GM18511 (cell line): ENCODE measurements around the gene AVP.

ENCODE experiments used
- ATAC-seq: cut with Tn5 transposase; IDR thresholded peaks from one replicate; pipeline ENCODE4 v1.9.1; 2021; ENCODE audit warnings: mild to moderate bottlenecking, moderate library complexity; ENCODE audit not compliant: unreplicated experiment

Gene AVP

DNA sequence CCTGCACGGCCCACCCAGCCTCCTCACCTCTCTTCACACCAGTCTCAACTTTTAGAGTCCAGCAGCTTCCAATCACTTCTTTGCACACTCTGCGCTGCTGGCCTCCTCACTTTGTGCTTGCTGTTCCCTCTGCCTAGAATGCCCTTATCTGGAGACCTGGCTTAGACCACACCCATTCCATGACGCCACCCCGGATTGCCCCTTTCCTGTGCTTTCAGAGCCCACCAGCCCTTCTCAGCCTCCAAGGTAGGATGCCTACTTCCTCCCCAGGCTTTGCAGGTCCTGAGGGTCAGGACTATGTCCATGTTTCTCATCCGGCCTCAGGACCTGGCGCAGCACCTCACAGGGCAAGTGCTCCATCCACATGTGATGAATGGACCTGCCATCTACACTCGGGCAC, 27.0 kb upstream of the AVP start:
- no peak for ATAC-seq

DNA sequence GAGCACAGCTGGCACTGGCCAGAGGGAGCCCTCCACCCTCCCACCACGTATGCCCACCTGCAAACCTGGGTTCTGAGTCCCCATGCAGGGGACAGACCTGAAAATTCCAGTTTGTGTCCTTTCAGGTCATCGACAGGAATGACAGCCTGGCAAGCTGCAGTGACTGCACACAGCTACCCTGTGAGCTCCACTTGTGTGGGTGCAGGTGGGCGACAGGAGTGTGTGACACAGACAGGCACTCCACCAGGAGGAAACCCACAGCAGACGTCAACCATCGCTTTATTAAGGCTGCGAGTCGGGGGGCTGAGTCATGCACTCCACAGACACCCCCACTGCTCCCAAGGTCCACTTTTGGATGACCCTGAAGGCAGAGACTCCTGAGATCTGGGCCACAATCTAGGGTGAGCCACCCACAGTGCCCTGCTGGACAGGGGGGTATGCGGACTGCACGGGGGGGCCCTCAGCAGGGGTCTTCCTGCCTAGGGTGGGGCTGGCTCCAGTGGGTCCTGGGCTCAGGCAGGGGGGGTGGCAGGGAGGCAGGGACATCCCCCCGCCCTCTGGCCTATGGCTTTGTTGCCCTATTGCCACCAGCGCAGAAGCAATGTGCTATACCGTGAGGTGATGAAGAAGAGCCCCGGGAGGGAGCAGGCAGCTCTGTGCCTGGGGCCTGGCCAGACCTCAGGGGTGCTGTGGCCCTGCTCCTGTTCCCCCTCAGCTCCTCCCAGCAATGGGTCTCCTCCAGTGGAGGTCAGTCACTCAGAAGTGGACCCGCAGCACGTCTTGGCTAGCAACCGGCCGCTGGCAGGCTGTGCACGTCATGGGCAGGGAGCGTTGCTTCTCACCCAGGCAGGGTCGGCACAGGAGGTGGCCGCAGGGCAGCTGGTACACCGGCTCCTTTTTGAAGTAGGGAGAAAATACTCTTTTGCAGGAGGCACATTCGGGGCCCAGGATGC, 25.1 kb upstream of the AVP start:
- ATAC-seq: no peak

DNA sequence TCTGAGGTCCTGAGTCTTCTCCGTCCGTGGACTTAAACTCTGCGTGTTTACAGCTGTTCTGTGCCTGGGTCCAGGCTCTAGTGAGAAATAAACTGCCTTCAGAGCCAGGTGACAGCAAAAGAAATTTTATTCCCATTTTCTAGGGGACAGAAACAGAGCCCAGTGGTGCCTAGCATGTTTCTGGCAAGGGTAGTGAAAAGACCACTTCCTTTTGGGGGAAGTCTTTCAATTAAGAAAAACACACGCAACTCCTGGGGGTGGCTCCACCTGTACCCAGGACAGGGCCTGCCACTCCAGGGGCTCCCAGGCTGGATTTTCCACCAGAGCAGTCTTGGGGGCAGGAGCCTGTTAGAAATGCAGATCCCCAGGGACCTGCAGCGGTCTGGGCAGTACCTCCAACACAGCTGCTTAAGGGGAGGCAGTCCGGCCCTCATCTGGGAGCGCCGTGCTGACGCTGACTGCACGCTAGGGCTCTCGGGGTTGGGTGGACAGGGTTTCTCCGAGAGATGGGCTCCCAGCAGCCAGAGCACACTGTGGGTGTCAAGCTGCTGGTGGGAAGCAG, 23.0 kb upstream of the AVP start:
- ATAC-seq: no peak

DNA sequence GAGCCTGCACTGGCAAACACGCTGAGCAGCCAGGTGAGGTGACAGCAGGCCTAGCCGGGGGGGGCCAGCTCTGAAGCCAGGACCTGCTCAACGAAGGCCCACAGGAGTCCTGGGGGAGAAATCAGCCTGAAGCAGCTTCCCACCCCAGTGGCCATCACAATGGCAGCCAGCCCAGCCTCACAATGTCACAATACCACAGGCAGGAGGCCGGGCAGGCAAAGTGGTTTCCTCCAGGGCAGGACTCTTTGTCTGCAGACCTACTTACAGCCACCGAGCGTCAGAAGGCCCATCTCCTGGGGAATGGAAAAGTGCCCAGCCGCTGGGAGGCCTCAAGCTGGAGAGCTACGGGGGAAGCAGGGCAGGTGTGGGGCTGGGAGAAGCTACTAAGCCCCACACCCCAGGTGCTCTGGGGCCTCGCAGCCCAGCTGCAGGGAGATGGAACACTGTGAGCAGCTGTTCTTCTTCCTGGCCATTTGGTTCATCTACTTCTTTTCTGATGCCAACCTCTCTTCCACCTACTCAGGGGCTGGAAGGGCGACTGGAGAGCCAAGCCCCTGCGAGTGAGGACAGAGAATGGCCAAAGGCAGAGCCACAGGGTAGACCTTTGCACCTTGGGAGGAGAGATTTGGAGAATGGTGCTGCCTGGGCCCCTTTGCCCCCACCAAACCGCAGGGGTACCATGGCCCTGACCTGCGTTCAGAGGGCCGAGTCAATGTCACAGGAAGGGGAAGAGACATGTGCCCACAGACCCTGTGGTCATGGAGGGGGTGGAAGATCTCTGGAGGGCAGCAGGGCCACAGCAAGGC, 22.3 kb upstream of the AVP start:
- no peak for ATAC-seq

DNA sequence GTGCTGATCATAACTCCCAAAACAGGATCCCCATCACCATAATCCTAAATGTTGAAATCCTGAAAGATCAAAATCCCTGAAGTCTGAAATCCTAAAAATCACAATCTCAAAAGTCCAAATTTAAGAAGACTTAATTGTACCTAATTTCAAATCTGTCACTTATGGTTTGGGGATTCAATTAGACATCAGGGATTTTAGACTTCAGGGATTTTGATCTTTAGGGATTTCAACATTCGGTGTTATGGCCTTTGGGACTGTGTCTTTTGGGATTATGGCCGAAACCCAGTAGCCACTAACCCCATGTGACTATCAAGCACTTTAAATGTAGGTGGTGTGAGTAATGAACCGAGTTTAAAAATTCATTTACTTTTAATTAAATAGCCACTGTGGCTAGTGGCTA, 21.7 kb upstream of the AVP start:
- ATAC-seq: no peak

DNA sequence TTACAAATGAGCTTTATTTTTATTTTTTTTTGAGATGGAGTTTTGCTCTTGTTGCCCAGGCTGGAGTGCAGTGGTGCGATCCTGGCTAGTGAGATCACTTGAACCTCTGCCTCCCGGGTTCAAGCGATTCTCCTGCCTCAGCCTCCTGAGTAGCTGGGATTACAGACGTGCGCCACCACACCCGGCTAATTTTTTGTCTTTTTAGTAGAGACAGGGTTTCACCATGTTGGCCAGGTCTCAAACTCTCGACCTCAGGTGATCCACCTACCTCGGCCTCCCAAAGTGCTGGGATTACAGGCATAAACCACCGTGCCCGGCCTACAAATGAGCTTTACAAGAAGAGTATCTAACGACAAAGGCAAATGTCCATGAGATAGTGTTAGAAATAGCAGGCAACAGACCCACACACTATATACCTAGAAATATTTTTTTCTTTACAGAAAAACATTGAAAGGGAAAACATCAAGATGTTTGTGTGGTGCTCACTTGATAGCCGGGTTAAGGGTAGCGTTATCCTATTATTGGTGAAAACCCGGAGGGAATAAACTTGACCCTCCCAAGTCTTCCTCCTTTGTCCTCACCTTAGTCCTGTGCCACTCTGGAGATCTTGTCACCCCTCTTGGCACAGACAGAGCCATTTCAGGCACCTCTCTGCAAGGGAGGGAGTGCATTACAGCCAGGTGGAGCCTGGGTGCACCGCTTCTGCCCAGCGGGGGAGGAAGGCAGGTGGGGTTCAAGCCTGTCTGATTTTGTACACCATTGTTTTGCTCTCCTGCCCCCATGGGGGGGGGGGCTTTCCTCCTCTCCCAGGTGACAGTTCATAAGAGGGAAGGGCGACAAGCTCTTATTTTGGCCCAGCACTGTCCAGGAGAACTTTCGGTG, 21.0 kb upstream of the AVP start:
- no peak for ATAC-seq

DNA sequence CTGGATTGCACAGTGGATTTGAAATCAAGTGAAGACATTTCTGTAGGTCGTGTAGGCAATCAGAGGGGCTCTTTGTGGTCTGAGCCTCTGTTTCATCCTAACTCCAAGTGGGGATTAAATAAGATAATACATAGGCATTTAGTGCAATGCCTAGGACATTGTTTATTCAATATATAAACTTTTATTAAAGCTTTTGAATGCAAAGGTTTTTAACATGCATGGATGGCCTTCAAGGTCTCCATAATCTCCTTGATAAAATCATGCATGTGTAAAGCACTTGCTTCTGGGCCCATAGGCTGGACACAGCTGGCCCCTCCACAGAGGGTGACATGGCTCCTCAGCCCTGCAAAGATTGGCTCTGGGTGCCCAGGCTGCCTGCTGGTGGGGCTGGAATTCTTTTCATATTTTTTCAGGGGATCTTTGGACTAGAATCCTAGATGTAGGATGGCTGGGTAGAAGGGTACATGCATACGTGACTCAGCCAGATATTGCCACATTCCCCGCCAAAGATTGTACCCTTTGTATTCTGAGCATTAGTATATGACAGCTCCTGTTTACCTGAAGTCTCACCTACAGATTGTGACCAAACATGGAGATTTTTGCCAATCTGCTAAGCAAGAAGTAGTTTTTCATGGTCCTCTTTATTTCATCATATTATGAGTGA, 19.0 kb upstream of the AVP start:
- no peak for ATAC-seq

DNA sequence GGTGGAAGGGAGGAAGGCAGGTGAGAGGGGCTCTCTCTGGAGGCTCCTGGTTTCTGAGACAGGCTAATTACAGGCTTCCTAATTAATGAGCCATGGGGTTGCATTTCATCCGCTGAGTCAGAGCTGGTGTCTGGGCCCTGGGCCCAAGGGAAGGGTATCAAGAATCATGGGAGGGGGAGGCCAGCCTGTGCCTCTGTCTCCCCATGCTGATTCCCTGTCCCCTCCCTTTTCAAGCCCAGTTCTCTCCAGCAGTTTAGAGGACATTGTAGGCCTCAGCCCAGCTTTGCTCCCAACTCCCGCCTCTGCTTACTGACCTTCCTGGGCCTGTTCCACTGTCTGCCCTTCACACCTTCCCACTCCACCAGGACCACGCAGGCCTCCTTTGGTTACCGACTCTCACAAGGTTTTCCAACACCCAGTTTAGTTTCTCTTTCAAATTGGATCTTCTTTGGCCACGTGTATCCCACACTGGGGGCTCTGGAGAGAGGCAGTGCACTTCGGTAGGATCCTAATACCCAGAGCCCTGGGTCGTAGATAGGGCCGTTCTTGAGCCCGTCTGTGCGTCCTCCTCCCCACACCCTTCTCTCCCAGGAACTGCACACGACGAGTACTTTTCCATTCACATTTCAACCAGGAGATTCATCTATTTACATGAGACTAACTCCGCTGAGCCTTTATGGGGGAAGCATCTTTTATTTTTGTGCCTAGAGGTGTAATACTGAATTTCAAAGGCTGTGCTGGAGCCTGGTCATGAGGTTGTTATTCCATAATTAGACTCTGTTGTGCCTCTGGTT, 18.2 kb upstream of the AVP start:
- ATAC-seq: no peak

DNA sequence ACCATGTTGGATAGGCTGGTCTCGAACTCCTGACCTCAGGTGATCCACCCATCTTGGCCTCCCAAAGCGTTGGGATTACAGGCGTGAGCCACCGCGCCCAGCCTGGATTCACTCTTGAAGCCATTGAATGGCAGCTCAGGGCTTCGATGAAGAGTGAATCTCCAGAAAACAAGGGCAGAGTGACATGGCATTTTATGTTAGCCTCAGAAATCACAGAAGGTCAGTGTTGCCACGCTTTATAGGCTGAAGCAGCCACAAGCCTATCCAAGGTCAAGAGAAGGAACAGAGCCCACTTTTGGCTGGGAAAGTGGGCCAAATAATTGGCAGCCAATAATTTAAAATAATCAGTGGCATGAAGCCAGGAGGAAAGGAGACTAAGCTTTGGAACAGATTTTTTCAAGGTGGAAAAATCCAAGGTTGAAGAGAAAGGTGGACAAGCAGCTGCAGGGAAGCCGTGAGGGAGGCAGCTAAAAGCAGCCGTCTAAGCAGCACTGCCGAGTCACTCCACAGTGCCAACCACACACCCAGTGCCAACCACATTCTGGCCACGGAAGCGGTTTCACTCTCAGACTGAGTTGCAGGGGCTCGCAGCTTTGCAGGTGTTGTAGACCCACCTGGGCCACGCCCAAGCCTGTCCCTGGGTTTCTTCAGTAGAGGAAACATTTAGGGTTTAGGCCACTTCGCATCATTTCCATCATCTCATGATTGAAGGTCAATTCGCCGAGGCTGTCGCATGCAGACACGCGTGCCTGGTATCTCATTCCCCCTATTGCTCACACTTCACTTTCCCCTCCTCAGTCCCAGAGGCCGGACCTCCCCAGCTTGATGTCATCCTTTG, 17.4 kb upstream of the AVP start:
- no peak for ATAC-seq

DNA sequence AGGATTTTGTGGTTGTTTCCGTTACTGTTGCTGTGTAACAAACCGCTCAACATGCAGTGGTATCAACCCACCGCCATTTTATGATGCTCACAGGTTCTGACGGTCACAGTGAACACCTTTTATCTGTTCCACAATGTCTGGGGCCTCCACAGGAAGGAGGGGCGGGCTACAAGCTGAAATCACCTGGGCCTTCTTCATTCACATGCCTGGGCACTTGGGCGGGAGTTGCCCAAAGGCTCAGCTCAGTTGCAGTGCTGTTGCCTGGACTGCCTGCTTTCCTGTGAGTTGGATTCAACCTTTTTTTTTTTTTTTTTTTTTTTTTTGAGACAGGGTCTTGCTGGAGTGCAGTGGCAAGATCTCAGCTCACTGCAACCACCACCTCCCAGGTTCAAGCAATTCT, 16.7 kb upstream of the AVP start:
- ATAC-seq: no peak

DNA sequence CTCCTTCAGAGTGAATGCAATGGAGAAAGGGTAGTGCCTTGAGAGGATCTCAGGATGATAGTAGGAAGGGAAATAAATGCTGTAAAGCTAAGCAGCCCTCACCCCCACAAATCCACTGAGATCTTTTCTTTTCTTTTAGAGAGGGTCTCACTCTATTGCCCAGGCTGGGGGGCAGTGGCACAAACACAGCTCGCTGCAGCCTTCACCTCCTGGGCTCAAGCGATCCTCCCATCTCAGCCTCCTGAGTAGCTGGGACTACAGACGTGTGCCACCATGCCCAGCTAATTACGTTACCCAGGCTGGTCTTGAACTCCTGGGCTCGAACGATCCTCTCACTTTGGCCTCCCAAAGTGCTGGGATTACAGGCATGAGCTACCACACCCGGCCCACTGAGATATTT, 16.0 kb upstream of the AVP start:
- ATAC-seq: no peak

DNA sequence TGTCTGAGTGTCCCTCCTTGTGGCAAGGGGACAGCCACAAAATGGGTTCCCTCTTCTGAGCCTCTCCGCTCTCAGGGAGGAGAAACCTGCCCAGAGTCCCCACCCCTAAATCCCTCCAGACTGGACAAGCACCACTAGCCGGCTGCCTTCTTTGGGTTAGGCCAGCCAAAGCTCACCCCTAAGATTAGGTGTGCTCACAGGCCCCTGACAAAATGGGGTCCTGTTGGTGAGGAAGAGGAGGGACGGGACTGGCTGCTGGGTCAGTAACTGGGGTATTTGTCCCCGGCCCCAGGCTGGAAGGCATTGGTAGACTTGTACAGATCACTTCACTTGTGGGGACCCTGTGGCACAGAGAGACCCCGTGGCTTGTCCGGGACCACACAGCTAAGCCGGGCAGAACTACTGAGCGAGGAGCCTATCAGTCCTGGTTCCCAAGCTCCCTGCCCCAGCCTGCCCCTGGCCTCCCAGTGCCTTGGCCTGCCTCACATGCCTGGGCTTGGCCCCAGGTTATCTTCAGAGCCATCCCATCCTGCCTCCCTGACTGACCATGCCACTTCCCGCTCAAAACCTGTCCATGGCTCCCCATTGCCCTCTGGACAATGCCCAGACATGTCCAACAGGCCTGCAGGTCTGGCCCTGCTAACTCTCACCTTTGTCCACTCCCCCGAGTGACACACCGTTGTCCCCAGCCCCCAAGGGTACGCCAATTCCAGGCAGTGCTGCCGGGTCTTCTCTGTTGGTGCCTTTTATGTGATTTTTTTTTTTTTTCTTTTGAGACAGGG, 10.5 kb upstream of the AVP start:
- no peak for ATAC-seq

DNA sequence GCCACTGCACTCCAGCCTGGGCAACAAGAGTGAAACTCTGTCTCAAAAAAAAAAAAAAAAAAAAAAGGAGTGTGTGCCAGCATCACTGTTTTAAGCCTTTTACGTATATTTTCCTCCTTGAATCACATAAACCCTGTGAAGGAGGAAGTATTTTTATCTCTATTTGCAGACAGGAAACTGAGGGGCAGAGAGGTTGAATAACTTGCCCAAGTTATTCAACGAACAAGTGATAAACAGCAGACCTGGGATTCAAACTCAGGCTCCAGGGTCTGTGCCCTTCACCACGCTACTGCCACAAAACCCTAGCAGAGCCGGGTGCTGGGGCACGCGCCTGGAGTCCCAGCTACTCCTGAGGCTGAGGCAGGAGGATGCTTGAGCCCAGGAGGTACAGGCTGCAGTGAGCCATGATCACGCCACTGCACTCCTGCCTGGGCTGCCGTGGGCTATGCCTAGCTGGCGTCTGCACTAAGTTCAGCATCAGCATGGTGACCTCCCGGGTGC, 9.4 kb upstream of the AVP start:
- no peak for ATAC-seq

DNA sequence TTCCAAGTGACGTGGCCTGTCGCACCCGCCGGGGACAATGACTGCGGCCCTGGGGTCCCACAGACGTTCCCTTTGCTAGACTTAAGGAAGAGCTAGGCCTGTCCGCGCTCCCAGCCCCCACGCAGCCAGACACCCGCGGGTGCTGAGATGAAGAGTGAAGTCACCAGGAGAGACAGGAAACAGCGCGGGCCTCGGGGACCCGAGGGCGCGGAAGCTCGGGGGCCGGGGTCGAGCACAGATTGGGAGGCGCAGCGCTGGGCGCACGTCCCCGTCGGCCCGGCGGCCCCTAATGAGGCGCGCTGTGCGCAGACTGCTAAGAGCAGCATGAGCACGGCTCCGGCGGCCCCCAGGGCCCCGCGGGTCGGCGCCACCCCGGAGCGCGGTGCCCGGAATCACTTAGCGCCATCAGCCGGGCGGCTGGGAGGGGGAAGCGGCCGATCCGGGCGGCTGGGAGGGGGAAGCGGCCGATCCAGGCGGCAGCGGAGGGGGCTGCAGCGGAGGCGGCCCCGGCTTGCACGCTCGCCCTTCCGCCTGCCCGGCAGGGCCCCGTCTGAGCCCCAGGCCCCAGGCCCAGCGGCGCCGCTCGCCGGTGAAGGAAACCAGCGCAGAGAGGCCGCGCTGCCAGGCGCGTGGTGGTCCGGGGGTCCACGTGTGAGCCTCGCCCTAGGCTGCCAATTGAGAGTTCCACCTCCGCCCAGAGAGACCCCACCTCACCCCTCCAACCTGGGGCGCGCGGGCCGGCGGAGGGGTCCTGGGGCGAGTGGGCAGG, 8.3 kb upstream of the AVP start:
- no peak for ATAC-seq

DNA sequence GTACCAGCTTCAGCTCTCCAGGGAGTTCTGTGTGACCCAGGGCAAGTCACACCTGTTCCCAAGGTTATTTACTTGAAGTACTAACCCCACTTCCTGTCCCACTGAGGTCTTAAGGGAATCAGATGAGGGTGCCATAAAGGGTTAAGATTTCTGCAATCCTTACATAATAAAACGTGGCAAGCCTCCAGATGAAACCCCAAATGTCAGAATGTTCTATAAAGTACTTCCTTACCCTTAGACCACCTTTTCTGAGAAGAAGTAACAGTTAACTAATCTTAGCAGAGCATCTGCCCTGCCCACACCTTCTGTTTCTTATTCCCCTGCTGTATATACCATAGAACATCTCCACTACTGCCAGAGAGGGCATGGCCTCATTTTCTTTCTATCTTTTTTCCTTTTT, 6.0 kb upstream of the AVP start:
- ATAC-seq: no peak

DNA sequence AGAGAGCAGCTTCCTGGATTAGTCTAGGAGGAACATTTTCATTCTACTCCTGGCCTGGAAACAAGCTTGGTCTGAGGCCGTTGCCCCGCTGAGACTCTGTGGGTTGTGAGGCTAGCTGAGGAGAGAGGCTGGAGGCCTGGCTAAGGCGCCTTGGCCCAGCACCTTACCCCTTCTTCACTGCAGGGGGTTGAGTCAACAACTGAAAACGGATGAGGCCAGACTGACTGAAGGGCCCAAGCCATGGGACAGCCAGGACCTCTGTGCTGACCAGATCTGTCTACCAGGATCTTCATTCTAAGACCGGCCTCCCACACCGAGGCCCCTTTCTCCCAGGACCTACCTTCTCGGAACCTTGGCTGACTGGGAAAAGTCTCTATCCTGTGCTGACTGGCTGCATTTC, 3.5 kb upstream of the AVP start:
- ATAC-seq: no peak

DNA sequence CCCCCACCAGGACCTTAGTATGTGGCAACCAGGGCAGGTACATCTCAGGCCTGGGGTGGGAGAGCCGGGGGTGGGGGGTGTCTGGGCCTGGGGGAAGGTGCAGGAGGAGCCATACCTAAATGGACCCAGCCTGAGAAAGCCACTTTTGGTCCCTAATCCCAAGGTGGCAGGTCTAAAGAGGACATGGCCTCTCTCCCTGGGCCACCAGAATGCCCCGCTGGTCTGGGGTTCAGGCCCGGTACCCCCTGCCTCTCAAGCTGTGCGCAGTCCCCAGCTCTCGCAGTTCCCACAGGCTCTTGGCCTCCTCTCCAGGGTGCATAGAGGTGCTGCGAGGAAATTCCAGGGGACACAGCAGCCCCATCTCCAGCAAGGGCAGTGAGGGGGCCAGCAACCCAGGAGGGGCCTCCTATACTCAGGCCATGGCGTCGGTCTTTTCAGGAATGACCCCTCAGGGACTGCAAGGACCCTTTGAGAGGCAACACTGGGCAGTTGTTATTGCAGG, 1.1 kb upstream of the AVP start:
- ATAC-seq: no peak
